ENCODE data around the gene MT1B. TPM values are rescaled to one million over a fixed set of nuclear protein-coding genes. Genes with fewer than 3 reads are reported as not detected.

MT1B gene
- total RNA-seq, 1 experiment from 2014 or later, result not detected

DNA sequence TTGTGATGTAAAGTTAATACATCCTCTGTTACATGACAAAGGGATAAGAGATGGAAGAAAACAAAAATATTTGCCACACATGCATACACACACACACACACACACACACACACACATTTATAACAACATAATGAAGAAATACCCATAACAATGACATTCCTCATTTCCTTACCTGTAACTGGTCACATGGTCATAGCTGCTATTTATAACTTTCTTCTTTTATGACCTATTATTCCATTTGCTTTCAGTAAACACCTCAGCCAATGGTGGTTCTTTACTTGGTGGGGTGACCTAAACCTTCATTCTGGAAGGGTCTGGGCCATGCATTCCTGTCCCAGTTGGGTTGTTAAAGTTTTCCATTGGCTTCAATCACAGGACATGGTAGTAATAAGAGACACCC lies 38.0 kb upstream of the MT1B start:
- Histone ChIP-seq H3K79me2 (ENCODE audit: insufficient read depth, low read length) (no peaks in the 10 kb centered on the region), H4K8ac (replicated peaks; ENCODE audit: insufficient read length, low read depth, low read length) (no peak overlapping the region), H2BK5ac (ENCODE audit: insufficient read length, low read length) (no peak overlapping the region), H4K20me1 (ENCODE audit: control insufficient read depth, insufficient read depth, insufficient read length) (no peaks in the 10 kb centered on the region), H3K27ac (ENCODE audit: insufficient read length, low read depth, low read length) (no peak overlapping the region), H3K18ac (ENCODE audit: insufficient read length, low read depth, low read length) (no peak overlapping the region), H4K91ac (ENCODE audit: insufficient read length, low read depth, low read length) (no peak overlapping the region), H4K5ac (ENCODE audit: insufficient read length, low read depth, low read length) (no peak overlapping the region), H3K56ac (ENCODE audit: insufficient read length, low read depth, low read length) (no peak overlapping the region), H2BK20ac (ENCODE audit: low read depth, low read length, poor library complexity, severe bottlenecking) (no peak overlapping the region), H3K14ac (ENCODE audit: insufficient read depth, low read length) (no peak overlapping the region), H3K4me1 (ENCODE audit: insufficient read depth, low read length) (peaks cover 6% of the 10 kb centered on the region; the same call in 1 of the 2 replicates), H2AFZ (ENCODE audit: low read length) (no peak overlapping the region), H2AK5ac (ENCODE audit: insufficient read length, low read length) (no peak overlapping the region), H2BK12ac (ENCODE audit: insufficient read length, low read depth, low read length) (no peak overlapping the region), H2BK120ac (ENCODE audit: low read depth, low read length, poor library complexity, severe bottlenecking) (no peak overlapping the region), H2BK15ac (ENCODE audit: low read depth, low read length) (no peak overlapping the region), H3K79me1 (ENCODE audit: insufficient read depth, low read depth, low read length, poor library complexity, severe bottlenecking) (no peaks in the 10 kb centered on the region), H3K9ac (ENCODE audit: extremely low read depth, insufficient read length, low read length) (no peak overlapping the region), H3K27me3 (ENCODE audit: insufficient read depth, low read length) (peaks cover 43% of the 10 kb centered on the region; the same call in 1 of the 2 replicates), H3K9me3 (ENCODE audit: control insufficient read depth, low read depth, low read length) (no peaks in the 10 kb centered on the region), H3T11ph (ENCODE audit: low read length) (no peak overlapping the region), H3K4ac (ENCODE audit: low read depth, low read length) (no peak overlapping the region), H3K23ac (ENCODE audit: insufficient read length, low read depth, low read length) (no peak overlapping the region), H3K23me2 (ENCODE audit: insufficient read length, low read depth, low read length, poor library complexity, severe bottlenecking) (peaks cover 13% of the 10 kb centered on the region), H3K4me2 (ENCODE audit: insufficient read depth, insufficient read length, low read length) (no peak overlapping the region)
- H3K36me3 Mint-ChIP-seq (ENCODE audit: insufficient read depth in 1 of 3, low read depth in 3 of 3), result no peaks in the 10 kb centered on the region; a peak in 1 of 7 replicates
- H3K27me3 Mint-ChIP-seq (ENCODE audit: low read depth), result peaks cover 80% of the 10 kb centered on the region
- TF ChIP-seq, protein P1, sequence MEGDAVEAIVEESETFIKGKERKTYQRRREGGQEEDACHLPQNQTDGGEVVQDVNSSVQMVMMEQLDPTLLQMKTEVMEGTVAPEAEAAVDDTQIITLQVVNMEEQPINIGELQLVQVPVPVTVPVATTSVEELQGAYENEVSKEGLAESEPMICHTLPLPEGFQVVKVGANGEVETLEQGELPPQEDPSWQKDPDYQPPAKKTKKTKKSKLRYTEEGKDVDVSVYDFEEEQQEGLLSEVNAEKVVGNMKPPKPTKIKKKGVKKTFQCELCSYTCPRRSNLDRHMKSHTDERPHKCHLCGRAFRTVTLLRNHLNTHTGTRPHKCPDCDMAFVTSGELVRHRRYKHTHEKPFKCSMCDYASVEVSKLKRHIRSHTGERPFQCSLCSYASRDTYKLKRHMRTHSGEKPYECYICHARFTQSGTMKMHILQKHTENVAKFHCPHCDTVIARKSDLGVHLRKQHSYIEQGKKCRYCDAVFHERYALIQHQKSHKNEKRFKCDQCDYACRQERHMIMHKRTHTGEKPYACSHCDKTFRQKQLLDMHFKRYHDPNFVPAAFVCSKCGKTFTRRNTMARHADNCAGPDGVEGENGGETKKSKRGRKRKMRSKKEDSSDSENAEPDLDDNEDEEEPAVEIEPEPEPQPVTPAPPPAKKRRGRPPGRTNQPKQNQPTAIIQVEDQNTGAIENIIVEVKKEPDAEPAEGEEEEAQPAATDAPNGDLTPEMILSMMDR (conservative IDR thresholded peaks at IDR 0.05), result no peak
- no peak overlapping the region for H3K4me3 Mint-ChIP-seq
- H3K4me1 Mint-ChIP-seq, result peaks cover 36 to 44% of the 10 kb centered on the region in 2 experiments
- no peak for DNase-seq
- H3K27ac Mint-ChIP-seq, result no peak overlapping the region
- peaks cover 0 to under 1% of the 10 kb centered on the region in 2 experiments; a peak in 1 of 5 replicates for H3K9me3 Mint-ChIP-seq

Measured in H9 (cell line).